K562 (cell line): Measurements from ENCODE around the gene PRKG1. TPM values are rescaled to one million over a fixed set of nuclear protein-coding genes. Genes with fewer than 3 reads are reported as not detected.

Source experiments
- ATAC-seq: fragments of 200-7000 bp; cut with Tn5 transposase; 3 replicates; pipeline ENCODE4 v1.9.1; 2020; ENCODE audit warnings: moderate library complexity
- BruUV-seq: library from RNA; stranded (reverse); fragments of 400-500 nt; replicated peaks from 2 replicates; lab custom pipeline; 2021; lab: Mats Ljungman, UMichigan
- CTCF ChIA-PET: fragments of 300-600 bp; formaldehyde crosslinking; extraction: SDS; loops from one replicate; lab custom pipeline; 2021; ENCODE audit warnings: low intra/inter-chr PET ratio; lab: Yijun Ruan, JAX
- POLR2A ChIA-PET: fragments of 300-600, 350-650 bp; sonication (Branson Sonifier 250); formaldehyde crosslinking; extraction: SDS; loops from one replicate; lab custom pipeline; 2021; ENCODE audit warnings: antibody characterized with exemption, inconsistent platforms; lab: Yijun Ruan, JAX
- DNase-seq, 4 experiments: peaks; one replicate each; pipeline versions ENCODE4 v3.0.0 to v3.0.0-alpha.2; 2011 to 2018; ENCODE audit warnings: low spot score in 3 of 4, mixed read lengths in 3 of 4; ENCODE audit errors: extremely low read depth in 1 of 4
- FAIRE-seq: peaks from 2 replicates; lab custom pipeline; 2011; peaks lifted over from hg19 to GRCh38; lab: Jason Lieb, UNC
- H2AFZ ChIP-seq: 2 replicates; pipeline ENCODE4 v1.6.0; 2011; ENCODE audit warnings: low read depth, low read length, control low read depth, inconsistent platforms
- H3K27ac ChIP-seq: fragments of 200-600 bp; 3 replicates; pipeline ENCODE4 v1.8.0; 2011; ENCODE audit warnings: low read depth, mild to moderate bottlenecking, control low read depth, inconsistent platforms, low read length, moderate library complexity, mixed read lengths; ENCODE audit errors: extremely low read depth
- H3K27me3 ChIP-seq, 2 experiments: fragments of 300-600 bp in 1 of 2; 2 replicates in 1 of 2; 3 replicates in 1 of 2; pipeline versions ENCODE4 v1.6.0 to v1.8.0; 2011; ENCODE audit warnings: inconsistent platforms in 2 of 2, low read length in 2 of 2, mild to moderate bottlenecking in 1 of 2, mixed read lengths in 1 of 2, moderate library complexity in 1 of 2; ENCODE audit not compliant: control insufficient read depth in 2 of 2, insufficient read depth in 2 of 2
- H3K36me3 ChIP-seq: fragments of 300-600 bp; 3 replicates; pipeline ENCODE4 v1.8.0; 2011; ENCODE audit warnings: mild to moderate bottlenecking, low read length, inconsistent platforms; ENCODE audit not compliant: control insufficient read depth, insufficient read depth
- H3K4me1 ChIP-seq, 2 experiments: fragments of 200-600 bp in 1 of 2; replicated peaks in 1 of 2; 2 replicates in 1 of 2; 3 replicates in 1 of 2; pipeline versions ENCODE4 v1.5.1 to v1.8.0; 2011; ENCODE audit warnings: inconsistent platforms in 2 of 2, low read length in 2 of 2, mild to moderate bottlenecking in 1 of 2, mixed read lengths in 1 of 2, moderate library complexity in 1 of 2; ENCODE audit not compliant: control insufficient read depth in 2 of 2, insufficient read depth in 2 of 2
- H3K4me2 ChIP-seq: 2 replicates; pipeline ENCODE4 v1.6.1; 2011; ENCODE audit warnings: low read length, control low read depth, inconsistent platforms, mixed read lengths; ENCODE audit not compliant: insufficient read depth
- H3K4me3 ChIP-seq: fragments of 200-600 bp; sonication (generic), shearing (Covaris generic); 2 replicates; pipeline ENCODE4 v1.5.1; 2016; ENCODE audit warnings: control low read depth, inconsistent platforms
- H3K79me2 ChIP-seq: fragments of 200-600 bp; 3 replicates; pipeline ENCODE4 v1.8.0; 2011; ENCODE audit warnings: low read length, inconsistent platforms; ENCODE audit not compliant: control insufficient read depth, insufficient read depth
- H3K9ac ChIP-seq, 2 experiments: 2 replicates each; pipeline versions ENCODE4 v1.6.0 to v1.6.1; 2011; ENCODE audit warnings: low read depth in 2 of 2, low read length in 2 of 2, control low read depth in 1 of 2, inconsistent platforms in 1 of 2, mild to moderate bottlenecking in 1 of 2, mixed read lengths in 1 of 2; ENCODE audit not compliant: insufficient read depth in 1 of 2
- H3K9me1 ChIP-seq: one replicate; pipeline ENCODE4 v1.6.0; 2011; ENCODE audit warnings: inconsistent platforms, mild to moderate bottlenecking, low read length, moderate library complexity; ENCODE audit not compliant: control insufficient read depth, insufficient read depth
- H3K9me3 ChIP-seq: replicated peaks from 2 replicates; pipeline ENCODE4 v1.5.1; 2011; ENCODE audit warnings: low read depth, low read length, inconsistent platforms; ENCODE audit not compliant: control insufficient read depth, insufficient read depth
- H4K20me1 ChIP-seq: replicated peaks from 2 replicates; pipeline ENCODE4 v1.6.1; 2011; ENCODE audit warnings: low read length, inconsistent platforms, mixed read lengths; ENCODE audit not compliant: control insufficient read depth, insufficient read depth
- EWSR1 ChIP-seq: fragments of 450-650 bp; IDR thresholded peaks from 2 replicates; pipeline ENCODE4 v1.6.1; 2018; ENCODE audit warnings: borderline replicate concordance, mild to moderate bottlenecking, low read depth, moderate library complexity; ENCODE audit not compliant: partially characterized antibody
- NKRF ChIP-seq: fragments of 450-650 bp; IDR thresholded peaks from 2 replicates; pipeline ENCODE4 v1.6.1; 2016; ENCODE audit warnings: borderline replicate concordance
- SMARCB1 ChIP-seq: IDR thresholded peaks from 2 replicates; pipeline ENCODE4 v1.6.1; 2011; ENCODE audit warnings: improper control_type of control experiment, low read depth; ENCODE audit not compliant: insufficient read length
- SMARCE1 ChIP-seq: fragments of 450-650 bp; IDR thresholded peaks from 2 replicates; pipeline ENCODE4 v1.7.1; 2016; ENCODE audit warnings: mild to moderate bottlenecking
- ZNF175 ChIP-seq: fragments of 200-800 bp; sonication (Bioruptor generic); IDR thresholded peaks from 2 replicates; pipeline ENCODE4 v1.6.1; 2016; ENCODE audit warnings: low read depth, mild to moderate bottlenecking, missing genetic modification characterization, missing compliant biosample characterization
- ZNF24 ChIP-seq: fragments of 450-650 bp; IDR thresholded peaks from 2 replicates; pipeline ENCODE4 v1.6.1; 2016
- ZNF512 ChIP-seq: IDR thresholded peaks from 2 replicates; pipeline ENCODE4 v1.6.1; 2016; ENCODE audit warnings: missing genetic modification characterization, missing compliant biosample characterization
- WGBS: fragments of 100-300 bp; shearing (Covaris generic); methylation state at CpG from one replicate; pipeline ENCODE4 v1.1.6; 2016; ENCODE audit warnings: low coverage, mixed read lengths; ENCODE audit not compliant: insufficient coverage; ENCODE audit errors: missing lambda C conversion rate; 5-methylcytosine and 5-hydroxymethylcytosine counted together
- in situ Hi-C: fragments of 300-500 bp; cut with MboI; formaldehyde crosslinking; loops from 4 replicates; pipeline ENCODE4 v1.15.0; 2018; ENCODE audit warnings: inconsistent platforms, mixed read lengths
- intact Hi-C: fragments of 100-400 bp; cut with micrococcal nuclease; formaldehyde crosslinking; loops from 2 replicates; pipeline ENCODE4 v1.14.2; 2022
- polyA plus RNA-seq, 8 experiments: library from polyadenylated mRNA; depleted of rRNA in 4 of 8; stranded (reverse) in 5 of 8; unstranded in 3 of 8; fragments of >200 nt; fragmentation: Nextera tagmentation in 2 of 8; fragmentation: Illumina TruSeq in 1 of 8; extraction: Ambion mirVana in 2 of 8; extraction: Trizol in 1 of 8; gene quantifications; 2 replicates each; pipeline versions ENCODE4 v1.2.1 to v1.2.3, GENCODE V29; 2011 to 2014; ENCODE audit warnings: inconsistent platforms in 1 of 8, missing spikeins in 1 of 8
- total RNA-seq, 7 experiments: library from RNA; depleted of rRNA in 6 of 7; stranded (reverse); fragments of >200 nt in 6 of 7; fragmentation: Illumina TruSeq in 2 of 7; extraction: Trizol in 2 of 7; gene quantifications; 2 replicates each; pipeline versions ENCODE4 v1.2.1 to v1.2.3, GENCODE V29; 2011 to 2021; ENCODE audit warnings: low replicate concordance in 1 of 7

PRKG1 gene
- total and polyA plus RNA-seq, 9 of the 15 experiments (the other 6 are each of a cell fraction or from before 2014, with no cell fraction given) = 0.22 TPM; not detected in 8

- no peak for DNase-seq
- TF ChIP-seq ZNF512 (no peak), ZNF175 (CRISPR knock-in tag) (no peak), SMARCE1 (no peak), NKRF (no peak), ZNF24 (no peak), EWSR1 (no peak), SMARCB1 (no peak)
- in situ Hi-C loops = no loop called here
- 1% methylated on average over 5 of the region's 5 CpGs for WGBS
- Histone ChIP-seq H3K4me3 (no peak overlapping the region), H3K9ac (no peak overlapping the region), H3K79me2 (no peaks in the 10 kb centered on the region), H3K9me1 (no peaks in the 10 kb centered on the region), H2AFZ (no peak overlapping the region), H3K36me3 (no peaks in the 10 kb centered on the region), H3K9me3 (no peaks in the 10 kb centered on the region; the same call in 1 of the 2 replicates), H3K4me2 (no peak overlapping the region), H3K27ac (no peak overlapping the region), H4K20me1 (no peaks in the 10 kb centered on the region), H3K4me1 (no peaks in the 10 kb centered on the region), H3K27me3 (no peaks in the 10 kb centered on the region)
- ChIA-PET POLR2A (no interaction called here), CTCF (no interaction called here)
- intact Hi-C loops = no loop called here
- no TSS peak for BruUV-seq
- FAIRE-seq = no peak
- no peak for ATAC-seq
Measured at GRCh38 chr10:51669041-51669440, 594.8 kb downstream of the PRKG1 start.
